Measurements from ENCODE around the gene ATP8B3. TPM values are rescaled to one million over a fixed set of nuclear protein-coding genes. Genes with fewer than 3 reads are reported as not detected.

Gene ATP8B3
- total and polyA plus RNA-seq, 2 of the 13 experiments (the other 11 are each of a cell fraction or from before 2014, with no cell fraction given), result 2.6 to 5.9 TPM

GRCh38 chr19:1856698-1857603 lies 44.9 kb upstream of the ATP8B3 start (continued):
- TF ChIP-seq, protein P1, sequence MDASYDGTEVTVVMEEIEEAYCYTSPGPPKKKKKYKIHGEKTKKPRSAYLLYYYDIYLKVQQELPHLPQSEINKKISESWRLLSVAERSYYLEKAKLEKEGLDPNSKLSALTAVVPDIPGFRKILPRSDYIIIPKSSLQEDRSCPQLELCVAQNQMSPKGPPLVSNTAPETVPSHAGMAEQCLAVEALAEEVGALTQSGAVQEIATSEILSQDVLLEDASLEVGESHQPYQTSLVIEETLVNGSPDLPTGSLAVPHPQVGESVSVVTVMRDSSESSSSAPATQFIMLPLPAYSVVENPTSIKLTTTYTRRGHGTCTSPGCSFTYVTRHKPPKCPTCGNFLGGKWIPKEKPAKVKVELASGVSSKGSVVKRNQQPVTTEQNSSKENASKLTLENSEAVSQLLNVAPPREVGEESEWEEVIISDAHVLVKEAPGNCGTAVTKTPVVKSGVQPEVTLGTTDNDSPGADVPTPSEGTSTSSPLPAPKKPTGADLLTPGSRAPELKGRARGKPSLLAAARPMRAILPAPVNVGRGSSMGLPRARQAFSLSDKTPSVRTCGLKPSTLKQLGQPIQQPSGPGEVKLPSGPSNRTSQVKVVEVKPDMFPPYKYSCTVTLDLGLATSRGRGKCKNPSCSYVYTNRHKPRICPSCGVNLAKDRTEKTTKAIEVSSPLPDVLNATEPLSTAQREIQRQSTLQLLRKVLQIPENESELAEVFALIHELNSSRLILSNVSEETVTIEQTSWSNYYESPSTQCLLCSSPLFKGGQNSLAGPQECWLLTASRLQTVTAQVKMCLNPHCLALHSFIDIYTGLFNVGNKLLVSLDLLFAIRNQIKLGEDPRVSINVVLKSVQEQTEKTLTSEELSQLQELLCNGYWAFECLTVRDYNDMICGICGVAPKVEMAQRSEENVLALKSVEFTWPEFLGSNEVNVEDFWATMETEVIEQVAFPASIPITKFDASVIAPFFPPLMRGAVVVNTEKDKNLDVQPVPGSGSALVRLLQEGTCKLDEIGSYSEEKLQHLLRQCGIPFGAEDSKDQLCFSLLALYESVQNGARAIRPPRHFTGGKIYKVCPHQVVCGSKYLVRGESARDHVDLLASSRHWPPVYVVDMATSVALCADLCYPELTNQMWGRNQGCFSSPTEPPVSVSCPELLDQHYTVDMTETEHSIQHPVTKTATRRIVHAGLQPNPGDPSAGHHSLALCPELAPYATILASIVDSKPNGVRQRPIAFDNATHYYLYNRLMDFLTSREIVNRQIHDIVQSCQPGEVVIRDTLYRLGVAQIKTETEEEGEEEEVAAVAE (CRISPR knock-in tag; IDR thresholded peaks at IDR 0.05; ENCODE audit: borderline replicate concordance), result no peak
- no peak for TF ChIP-seq ZNF432 (CRISPR knock-in tag; IDR thresholded peaks at IDR 0.05; ENCODE audit: borderline replicate concordance)
- TF ChIP-seq DMTF1 (CRISPR knock-in tag; IDR thresholded peaks at IDR 0.05), result no peak
- TF ChIP-seq ZNF768 (CRISPR knock-in tag; IDR thresholded peaks at IDR 0.05), result no peak; the same call in 1 of the 2 replicates
- TF ChIP-seq SIX1 (CRISPR knock-in tag; IDR thresholded peaks at IDR 0.05; ENCODE audit: borderline replicate concordance), result no peak
- no peak for TF ChIP-seq ZKSCAN5 (CRISPR knock-in tag; IDR thresholded peaks at IDR 0.05)
- TF ChIP-seq ZFP90 (CRISPR knock-in tag; IDR thresholded peaks at IDR 0.05; ENCODE audit: borderline replicate concordance), result no peak
- TF ChIP-seq FOXK1 (CRISPR knock-in tag; IDR thresholded peaks at IDR 0.05; ENCODE audit: borderline replicate concordance, low read depth), result no peak
- no peak for TF ChIP-seq SOX5 (CRISPR knock-in tag; IDR thresholded peaks at IDR 0.05; ENCODE audit: borderline replicate concordance)
- TF ChIP-seq GABPA (IDR thresholded peaks at IDR 0.05; ENCODE audit: low read depth, low read length), result no peak
- no peak for TF ChIP-seq GABPA (CRISPR knock-in tag; IDR thresholded peaks at IDR 0.05; ENCODE audit: low read depth)
- no peak for TF ChIP-seq ATF2 (CRISPR knock-in tag; IDR thresholded peaks at IDR 0.05)
- no peak for TF ChIP-seq RFX5 (IDR thresholded peaks at IDR 0.05; ENCODE audit: low read depth, low read length)
- no peak for TF ChIP-seq MYNN (CRISPR knock-in tag; IDR thresholded peaks at IDR 0.05; ENCODE audit: low read depth)
- TF ChIP-seq ZNF781 (CRISPR knock-in tag; IDR thresholded peaks at IDR 0.05; ENCODE audit: borderline replicate concordance, not compliant biosample characterization), result no peak
- TF ChIP-seq HNF1B (CRISPR knock-in tag; IDR thresholded peaks at IDR 0.05), result no peak
- no peak for TF ChIP-seq ZNF431 (CRISPR knock-in tag; IDR thresholded peaks at IDR 0.05; ENCODE audit: borderline replicate concordance, low read depth)
- TF ChIP-seq ZNF33B (CRISPR knock-in tag; IDR thresholded peaks at IDR 0.05), result no peak
- no peak for TF ChIP-seq ARNT (IDR thresholded peaks at IDR 0.05)
- no peak for TF ChIP-seq HOXA7 (CRISPR knock-in tag; IDR thresholded peaks at IDR 0.05)
